Neural progenitor cell (in vitro differentiated cells): ENCODE measurements around the gene LHCGR. TPM values are rescaled to one million over a fixed set of nuclear protein-coding genes. Genes with fewer than 3 reads are reported as not detected.

Experiments
- DNase-seq: peaks from one replicate; pipeline ENCODE4 v3.0.0-alpha.2; 2016; ENCODE audit warnings: low spot score
- H2AFZ ChIP-seq: fragments of 200-600 bp; sonication (generic); replicated peaks from 2 replicates; pipeline ENCODE4 v1.6.1; 2016; ENCODE audit warnings: antibody characterized with exemption
- H3F3A ChIP-seq: fragments of 200-600 bp; sonication (generic); 2 replicates; pipeline ENCODE4 v1.6.1; 2016; ENCODE audit warnings: antibody characterized with exemption, low read depth
- H3K27ac ChIP-seq: fragments of 200-600 bp; sonication (generic); 2 replicates; pipeline ENCODE4 v1.5.1; 2016; ENCODE audit warnings: mild to moderate bottlenecking
- H3K27me3 ChIP-seq: fragments of 200-600 bp; sonication (generic); 2 replicates; pipeline ENCODE4 v1.6.1; 2016; ENCODE audit warnings: mild to moderate bottlenecking, moderate library complexity
- H3K36me3 ChIP-seq: fragments of 200-600 bp; sonication (generic); 2 replicates; pipeline ENCODE4 v1.5.1; 2016
- H3K4me1 ChIP-seq: fragments of 200-600 bp; sonication (generic); 2 replicates; pipeline ENCODE4 v1.6.1; 2016; ENCODE audit warnings: mixed run types
- H3K4me2 ChIP-seq: fragments of 200-600 bp; sonication (generic); 2 replicates; pipeline ENCODE4 v1.6.1; 2016
- H3K4me3 ChIP-seq: fragments of 200-600 bp; sonication (generic); 2 replicates; pipeline ENCODE4 v1.5.1; 2016
- H3K79me2 ChIP-seq: fragments of 200-600 bp; sonication (generic); 2 replicates; pipeline ENCODE4 v1.6.1; 2016; ENCODE audit warnings: low read depth
- H3K9ac ChIP-seq: fragments of 200-600 bp; sonication (generic); 2 replicates; pipeline ENCODE4 v1.6.1; 2016
- H3K9me3 ChIP-seq: fragments of 200-600 bp; sonication (generic); 2 replicates; pipeline ENCODE4 v1.5.1; 2016; ENCODE audit warnings: low read depth
- H4K20me1 ChIP-seq: fragments of 200-600 bp; sonication (generic); 2 replicates; pipeline ENCODE4 v1.6.1; 2016; ENCODE audit warnings: low read depth
- H3K27ac Mint-ChIP-seq: 3 replicates; pipeline ENCODE4 v1.8.0; 2021; ENCODE audit warnings: mixed read lengths
- H3K27me3 Mint-ChIP-seq: 2 replicates; pipeline ENCODE4 v1.8.0; 2022; ENCODE audit warnings: low read depth, mild to moderate bottlenecking, inconsistent platforms, moderate library complexity, mixed read lengths; ENCODE audit not compliant: insufficient read depth
- H3K36me3 Mint-ChIP-seq: 3 replicates; pipeline ENCODE4 v1.8.0; 2021; ENCODE audit warnings: mixed read lengths
- H3K4me1 Mint-ChIP-seq: 3 replicates; pipeline ENCODE4 v1.8.0; 2021; ENCODE audit warnings: mixed read lengths
- H3K4me3 Mint-ChIP-seq: 3 replicates; pipeline ENCODE4 v1.8.0; 2021; ENCODE audit warnings: mild to moderate bottlenecking, moderate library complexity, mixed read lengths
- H3K9me3 Mint-ChIP-seq: 3 replicates; pipeline ENCODE4 v1.8.0; 2020; ENCODE audit warnings: mixed read lengths
- CTCF ChIP-seq: fragments of 200-600 bp; sonication (generic); IDR thresholded peaks from 2 replicates; pipeline ENCODE4 v1.5.1; 2017; ENCODE audit warnings: antibody characterized with exemption, mild to moderate bottlenecking
- EZH2 ChIP-seq: fragments of 200-600 bp; sonication (generic); IDR thresholded peaks from 2 replicates; pipeline ENCODE4 v1.6.1; 2017; ENCODE audit warnings: antibody characterized with exemption, mild to moderate bottlenecking, moderate library complexity
- EZH2phosphoT487 ChIP-seq: fragments of 200-600 bp; sonication (generic); IDR thresholded peaks from 2 replicates; pipeline ENCODE4 v1.6.1; 2017; ENCODE audit warnings: antibody characterized with exemption
- total RNA-seq: library from RNA; depleted of rRNA; stranded (reverse); fragments of >200 nt; gene quantifications from 2 replicates; pipeline ENCODE4 v1.2.3, GENCODE V29; 2015; ENCODE audit warnings: low replicate concordance

Gene LHCGR
- total RNA-seq, 1 donor from 2014 or later = not detected

GRCh38 chr2:48760826-48761225 is 5.3 kb upstream of the LHCGR start:
- H3K27ac Mint-ChIP-seq = no peak overlapping the region
- Histone ChIP-seq H3K27me3 (peaks cover 21% of the 10 kb centered on the region), H3K79me2 (no peaks in the 10 kb centered on the region), H3K9me3 (peaks cover 7% of the 10 kb centered on the region), H3K27ac (no peak overlapping the region), H4K20me1 (no peaks in the 10 kb centered on the region), H3K4me2 (no peak overlapping the region), H3K4me1 (peaks cover 4% of the 10 kb centered on the region), H3K36me3 (no peaks in the 10 kb centered on the region), H3K4me3 (no peak overlapping the region), H3K9ac (no peak overlapping the region), H3F3A (peaks cover 8% of the 10 kb centered on the region), H2AFZ (no peak overlapping the region)
- H3K36me3 Mint-ChIP-seq = no peaks in the 10 kb centered on the region
- no peak overlapping the region for H3K4me3 Mint-ChIP-seq
- peaks cover 4% of the 10 kb centered on the region for H3K27me3 Mint-ChIP-seq
- H3K4me1 Mint-ChIP-seq = peaks cover 5% of the 10 kb centered on the region
- no peak for TF ChIP-seq CTCF
- TF ChIP-seq EZH2phosphoT487 = no peak
- TF ChIP-seq EZH2 = no peak
- H3K9me3 Mint-ChIP-seq = peaks cover 14% of the 10 kb centered on the region
- peak; percentile 19 for DNase-seq

- TF ChIP-seq CTCF (no peak), EZH2phosphoT487 (no peak), EZH2 (no peak)
- no peak for DNase-seq
- Histone ChIP-seq H3K4me2 (no peak overlapping the region), H3K4me3 (no peak overlapping the region), H3K4me1 (peaks cover 11% of the 10 kb centered on the region), H2AFZ (no peak overlapping the region), H3K27me3 (peaks cover 32% of the 10 kb centered on the region), H3K27ac (no peak overlapping the region), H3K9ac (no peak overlapping the region), H4K20me1 (peaks cover 4% of the 10 kb centered on the region), H3K36me3 (no peaks in the 10 kb centered on the region), H3K79me2 (no peaks in the 10 kb centered on the region), H3F3A (peaks cover 19% of the 10 kb centered on the region), H3K9me3 (peaks cover 7% of the 10 kb centered on the region)
- Mint-ChIP-seq H3K36me3 (no peaks in the 10 kb centered on the region), H3K4me1 (peaks cover 12% of the 10 kb centered on the region), H3K4me3 (no peak overlapping the region), H3K9me3 (peaks cover 14% of the 10 kb centered on the region), H3K27me3 (peaks cover 5% of the 10 kb centered on the region), H3K27ac (no peak overlapping the region)
Measured at GRCh38 chr2:48759682-48760081, 4.2 kb upstream of the LHCGR start.

- H3K4me1 ChIP-seq = peaks cover 34% of the 10 kb centered on the region
Measured at GRCh38 chr2:48756289-48756688, 765 bp upstream of the LHCGR start.

More at GRCh38 chr2:48756289-48756688, 765 bp upstream of the LHCGR start:
- Histone ChIP-seq H3K27me3 (peaks cover 42% of the 10 kb centered on the region), H2AFZ (no peak overlapping the region), H3K4me2 (no peak overlapping the region), H3F3A (peaks cover 21% of the 10 kb centered on the region), H3K36me3 (no peaks in the 10 kb centered on the region), H3K9me3 (no peaks in the 10 kb centered on the region), H3K9ac (no peak overlapping the region), H3K79me2 (no peaks in the 10 kb centered on the region), H3K27ac (no peak overlapping the region), H4K20me1 (peaks cover 4% of the 10 kb centered on the region), H3K4me3 (no peak overlapping the region)
- peaks cover 12% of the 10 kb centered on the region for H3K27me3 Mint-ChIP-seq
- H3K4me1 Mint-ChIP-seq = peaks cover 26% of the 10 kb centered on the region
- no peak for DNase-seq
- no peak overlapping the region for H3K27ac Mint-ChIP-seq
- H3K9me3 Mint-ChIP-seq = no peaks in the 10 kb centered on the region
- H3K36me3 Mint-ChIP-seq = no peaks in the 10 kb centered on the region
- TF ChIP-seq EZH2 = no peak
- TF ChIP-seq EZH2phosphoT487 = no peak
- TF ChIP-seq CTCF = no peak
- H3K4me3 Mint-ChIP-seq = peak overlapping the region; percentile 76
